IPS-18a (cell line): ENCODE measurements around the gene CHEK1.

Experiments
- H3K27ac ChIP-seq: one replicate; pipeline ENCODE4 v1.5.1; 2013; ENCODE audit warnings: low read length
- H3K27me3 ChIP-seq: one replicate; pipeline ENCODE4 v1.6.1; 2013; ENCODE audit warnings: mild to moderate bottlenecking, low read length; ENCODE audit not compliant: control insufficient read depth, insufficient read depth
- H3K36me3 ChIP-seq: one replicate; pipeline ENCODE4 v1.6.1; 2013; ENCODE audit warnings: low read depth, low read length; ENCODE audit not compliant: control insufficient read depth
- H3K4me1 ChIP-seq: one replicate; pipeline ENCODE4 v1.6.1; 2013; ENCODE audit warnings: low read depth, low read length; ENCODE audit not compliant: control insufficient read depth
- H3K4me3 ChIP-seq: one replicate; pipeline ENCODE4 v1.5.1; 2013; ENCODE audit warnings: low read length
- H3K9ac ChIP-seq: one replicate; pipeline ENCODE4 v1.6.1; 2013; ENCODE audit warnings: mild to moderate bottlenecking, low read length, moderate library complexity
- H3K9me3 ChIP-seq: one replicate; pipeline ENCODE4 v1.6.1; 2013; ENCODE audit warnings: low read depth, low read length; ENCODE audit not compliant: control insufficient read depth

The CHEK1 gene

GRCh38 chr11:125674210-125674609 is 49.2 kb downstream of the CHEK1 start:
- H3K27ac ChIP-seq, result no peak overlapping the region
- H3K27me3 ChIP-seq, result no peaks in the 10 kb centered on the region
- peaks cover 38% of the 10 kb centered on the region for H3K36me3 ChIP-seq
- H3K9ac ChIP-seq, result no peak overlapping the region
- no peak overlapping the region for H3K4me3 ChIP-seq
- no peaks in the 10 kb centered on the region for H3K9me3 ChIP-seq
- no peaks in the 10 kb centered on the region for H3K4me1 ChIP-seq

GRCh38 chr11:125675196-125675595 is 50.2 kb downstream of the CHEK1 start:
- H3K9ac ChIP-seq, result no peak overlapping the region
- H3K27ac ChIP-seq, result no peak overlapping the region
- no peaks in the 10 kb centered on the region for H3K4me1 ChIP-seq
- H3K27me3 ChIP-seq, result no peaks in the 10 kb centered on the region
- peaks cover 39% of the 10 kb centered on the region for H3K36me3 ChIP-seq
- no peaks in the 10 kb centered on the region for H3K9me3 ChIP-seq
- no peak overlapping the region for H3K4me3 ChIP-seq

- no peak overlapping the region for H3K4me3 ChIP-seq
- H3K36me3 ChIP-seq, result peaks cover 32% of the 10 kb centered on the region
- no peaks in the 10 kb centered on the region for H3K4me1 ChIP-seq
- H3K9ac ChIP-seq, result no peak overlapping the region
- no peaks in the 10 kb centered on the region for H3K9me3 ChIP-seq
- H3K27me3 ChIP-seq, result no peaks in the 10 kb centered on the region
- H3K27ac ChIP-seq, result no peak overlapping the region
These were observed 54.4 kb downstream of the CHEK1 start for GRCh38 chr11:125679397-125679796.

- Histone ChIP-seq H3K4me1 (no peaks in the 10 kb centered on the region), H3K4me3 (no peak overlapping the region), H3K9ac (no peak overlapping the region), H3K27me3 (no peaks in the 10 kb centered on the region), H3K9me3 (no peaks in the 10 kb centered on the region), H3K36me3 (peaks cover 32% of the 10 kb centered on the region), H3K27ac (no peak overlapping the region)
These were observed 54.9 kb downstream of the CHEK1 start for GRCh38 chr11:125679837-125680236.

GRCh38 chr11:125680747-125681146 is 55.8 kb downstream of the CHEK1 start, which contains the start of gene ACRV1:
Gene ACRV1, minus strand, starts transcription at chr11:125680847. Its CDS starts 67 bp downstream, at chr11:125680780.
- Histone ChIP-seq H3K27me3 (no peaks in the 10 kb centered on the region), H3K9ac (no peak within 1 kb of the TSS), H3K4me3 (no peak within 1 kb of the TSS), H3K36me3 (peaks cover 32% of the 10 kb centered on the region), H3K9me3 (no peaks in the 10 kb centered on the region), H3K27ac (no peak within 1 kb of the TSS), H3K4me1 (no peaks in the 10 kb centered on the region)

- no peaks in the 10 kb centered on the region for H3K4me1 ChIP-seq
- H3K27ac ChIP-seq, result no peak overlapping the region
- no peak overlapping the region for H3K4me3 ChIP-seq
- H3K9me3 ChIP-seq, result no peaks in the 10 kb centered on the region
- H3K9ac ChIP-seq, result no peak overlapping the region
- no peaks in the 10 kb centered on the region for H3K36me3 ChIP-seq
- H3K27me3 ChIP-seq, result no peaks in the 10 kb centered on the region
These were observed 60.3 kb downstream of the CHEK1 start for GRCh38 chr11:125685228-125685627.

- Histone ChIP-seq H3K36me3 (no peaks in the 10 kb centered on the region), H3K27ac (no peak overlapping the region), H3K9me3 (no peaks in the 10 kb centered on the region), H3K27me3 (no peaks in the 10 kb centered on the region), H3K4me1 (no peaks in the 10 kb centered on the region), H3K4me3 (no peak overlapping the region), H3K9ac (no peak overlapping the region)
These were observed 63.1 kb downstream of the CHEK1 start for GRCh38 chr11:125688066-125688465.

- H3K27ac ChIP-seq, result no peak overlapping the region
- no peaks in the 10 kb centered on the region for H3K9me3 ChIP-seq
- H3K4me3 ChIP-seq, result no peak overlapping the region
- no peak overlapping the region for H3K9ac ChIP-seq
- H3K27me3 ChIP-seq, result no peaks in the 10 kb centered on the region
- no peaks in the 10 kb centered on the region for H3K4me1 ChIP-seq
- H3K36me3 ChIP-seq, result no peaks in the 10 kb centered on the region
These were observed 63.7 kb downstream of the CHEK1 start for GRCh38 chr11:125688632-125689031.

GRCh38 chr11:125689274-125689859 is 64.4 kb downstream of the CHEK1 start:
- Histone ChIP-seq H3K4me1 (no peaks in the 10 kb centered on the region), H3K27me3 (no peaks in the 10 kb centered on the region), H3K36me3 (no peaks in the 10 kb centered on the region), H3K27ac (no peak overlapping the region), H3K9me3 (no peaks in the 10 kb centered on the region), H3K9ac (no peak overlapping the region), H3K4me3 (no peak overlapping the region)

- Histone ChIP-seq H3K27me3 (no peaks in the 10 kb centered on the region), H3K9ac (no peak overlapping the region), H3K9me3 (no peaks in the 10 kb centered on the region), H3K4me1 (no peaks in the 10 kb centered on the region), H3K27ac (no peak overlapping the region), H3K4me3 (no peak overlapping the region), H3K36me3 (no peaks in the 10 kb centered on the region)
These were observed 65.0 kb downstream of the CHEK1 start for GRCh38 chr11:125690006-125690405.

- H3K27ac ChIP-seq, result no peak overlapping the region
- H3K9me3 ChIP-seq, result no peaks in the 10 kb centered on the region
- H3K27me3 ChIP-seq, result no peaks in the 10 kb centered on the region
- no peak overlapping the region for H3K4me3 ChIP-seq
- H3K4me1 ChIP-seq, result no peaks in the 10 kb centered on the region
- no peak overlapping the region for H3K9ac ChIP-seq
- no peaks in the 10 kb centered on the region for H3K36me3 ChIP-seq
These were observed 67.9 kb downstream of the CHEK1 start for GRCh38 chr11:125692887-125693286.

- Histone ChIP-seq H3K9me3 (no peaks in the 10 kb centered on the region), H3K27ac (no peak overlapping the region), H3K4me1 (no peaks in the 10 kb centered on the region), H3K27me3 (no peaks in the 10 kb centered on the region), H3K4me3 (no peak overlapping the region), H3K9ac (no peak overlapping the region), H3K36me3 (no peaks in the 10 kb centered on the region)
These were observed 70.0 kb downstream of the CHEK1 start for GRCh38 chr11:125694951-125695350.
